ENCODE data around the gene ELMOD3.
"Not testable (repeated sequence)": the region's sequence is repeated elsewhere in the genome, so short reads cannot be mapped to it uniquely, and the experiment has no call there.

The ELMOD3 gene

GRCh38 chr2:85340034-85340892 lies 14.3 kb upstream of the ELMOD3 start:
- H3K27me3 ChIP-seq (ENCODE audit: insufficient read depth, low read length), result no peaks in the 10 kb centered on the region
- H3K4me1 ChIP-seq (ENCODE audit: insufficient read depth, low read length), result peaks cover 11% of the 10 kb centered on the region
- H3K36me3 ChIP-seq (ENCODE audit: insufficient read depth, low read length), result peaks cover 6% of the 10 kb centered on the region
- H3K4me3 ChIP-seq (ENCODE audit: low read length), result no peak overlapping the region
- no peaks in the 10 kb centered on the region for H3K9me3 ChIP-seq (ENCODE audit: low read length)
- H2AFZ ChIP-seq (ENCODE audit: low read depth, low read length), result no peak overlapping the region

GRCh38 chr2:85341269-85342029 lies 13.1 kb upstream of the ELMOD3 start:
- no peaks in the 10 kb centered on the region for H3K27me3 ChIP-seq (ENCODE audit: insufficient read depth, low read length)

GRCh38 chr2:85342156-85342555 lies 12.4 kb upstream of the ELMOD3 start:
- H3K27me3 ChIP-seq (ENCODE audit: insufficient read depth, low read length), result no peaks in the 10 kb centered on the region
- no peak overlapping the region for H2AFZ ChIP-seq (ENCODE audit: low read depth, low read length)

More at GRCh38 chr2:85341269-85342029, 13.1 kb upstream of the ELMOD3 start:
- H2AFZ ChIP-seq (ENCODE audit: low read depth, low read length), result no peak overlapping the region
- no peaks in the 10 kb centered on the region for H3K9me3 ChIP-seq (ENCODE audit: low read length)
- H3K36me3 ChIP-seq (ENCODE audit: insufficient read depth, low read length), result peaks cover 16% of the 10 kb centered on the region
- no peak overlapping the region for H3K4me3 ChIP-seq (ENCODE audit: low read length)
- peaks cover 11% of the 10 kb centered on the region for H3K4me1 ChIP-seq (ENCODE audit: insufficient read depth, low read length)

GRCh38 chr2:85343207-85343895 lies 11.2 kb upstream of the ELMOD3 start:
- H3K36me3 ChIP-seq (ENCODE audit: insufficient read depth, low read length), result peaks cover 16% of the 10 kb centered on the region
- not testable (repeated sequence) for H3K27me3 ChIP-seq (ENCODE audit: insufficient read depth, low read length); H3K4me1 ChIP-seq (ENCODE audit: insufficient read depth, low read length); H2AFZ ChIP-seq (ENCODE audit: low read depth, low read length); H3K4me3 ChIP-seq (ENCODE audit: low read length); H3K9me3 ChIP-seq (ENCODE audit: low read length)

More at GRCh38 chr2:85342156-85342555, 12.4 kb upstream of the ELMOD3 start:
- H3K4me3 ChIP-seq (ENCODE audit: low read length), result no peak overlapping the region
- peaks cover 16% of the 10 kb centered on the region for H3K36me3 ChIP-seq (ENCODE audit: insufficient read depth, low read length)
- H3K9me3 ChIP-seq (ENCODE audit: low read length), result no peaks in the 10 kb centered on the region
- H3K4me1 ChIP-seq (ENCODE audit: insufficient read depth, low read length), result peaks cover 11% of the 10 kb centered on the region

- no peaks in the 10 kb centered on the region for H3K4me1 ChIP-seq (ENCODE audit: insufficient read depth, low read length)
- no peaks in the 10 kb centered on the region for H3K27me3 ChIP-seq (ENCODE audit: insufficient read depth, low read length)
- H3K9me3 ChIP-seq (ENCODE audit: low read length), result no peaks in the 10 kb centered on the region
- H2AFZ ChIP-seq (ENCODE audit: low read depth, low read length), result no peak overlapping the region
- H3K36me3 ChIP-seq (ENCODE audit: insufficient read depth, low read length), result peaks cover 21% of the 10 kb centered on the region
- no peak overlapping the region for H3K4me3 ChIP-seq (ENCODE audit: low read length)
These were observed 10.1 kb upstream of the ELMOD3 start for GRCh38 chr2:85344356-85344954.

- Histone ChIP-seq H2AFZ (ENCODE audit: low read depth, low read length) (no peak overlapping the region), H3K36me3 (ENCODE audit: insufficient read depth, low read length) (peaks cover 32% of the 10 kb centered on the region), H3K27me3 (ENCODE audit: insufficient read depth, low read length) (no peaks in the 10 kb centered on the region), H3K4me1 (ENCODE audit: insufficient read depth, low read length) (no peaks in the 10 kb centered on the region), H3K9me3 (ENCODE audit: low read length) (no peaks in the 10 kb centered on the region), H3K4me3 (ENCODE audit: low read length) (no peak overlapping the region)
These were observed 7.0 kb upstream of the ELMOD3 start for GRCh38 chr2:85347599-85347998.

GRCh38 chr2:85353876-85354285 lies 688 bp upstream of the ELMOD3 start:
- Histone ChIP-seq H2AFZ (ENCODE audit: low read depth, low read length) (peak overlapping the region; percentile 47), H3K4me3 (ENCODE audit: low read length) (peak overlapping the region; percentile 78), H3K36me3 (ENCODE audit: insufficient read depth, low read length) (peaks cover 20% of the 10 kb centered on the region), H3K4me1 (ENCODE audit: insufficient read depth, low read length) (peaks cover 14% of the 10 kb centered on the region), H3K27me3 (ENCODE audit: insufficient read depth, low read length) (no peaks in the 10 kb centered on the region), H3K9me3 (ENCODE audit: low read length) (no peaks in the 10 kb centered on the region)

- H2AFZ ChIP-seq (ENCODE audit: low read depth, low read length), result peak overlapping the region; percentile 95
- no peaks in the 10 kb centered on the region for H3K27me3 ChIP-seq (ENCODE audit: insufficient read depth, low read length)
- H3K4me1 ChIP-seq (ENCODE audit: insufficient read depth, low read length), result peaks cover 14% of the 10 kb centered on the region
- peaks cover 10% of the 10 kb centered on the region for H3K36me3 ChIP-seq (ENCODE audit: insufficient read depth, low read length)
- no peaks in the 10 kb centered on the region for H3K9me3 ChIP-seq (ENCODE audit: low read length)
- H3K4me3 ChIP-seq (ENCODE audit: low read length), result peak overlapping the region; percentile 78
These were observed 473 bp downstream of the ELMOD3 start for GRCh38 chr2:85355073-85355410.

GRCh38 chr2:85355521-85355920 lies 952 bp downstream of the ELMOD3 start:
- peak overlapping the region; percentile 78 for H3K4me3 ChIP-seq (ENCODE audit: low read length)
- H3K27me3 ChIP-seq (ENCODE audit: insufficient read depth, low read length), result no peaks in the 10 kb centered on the region
- peaks cover 14% of the 10 kb centered on the region for H3K4me1 ChIP-seq (ENCODE audit: insufficient read depth, low read length)
- peak overlapping the region; percentile 95 for H2AFZ ChIP-seq (ENCODE audit: low read depth, low read length)
- no peaks in the 10 kb centered on the region for H3K9me3 ChIP-seq (ENCODE audit: low read length)
- H3K36me3 ChIP-seq (ENCODE audit: insufficient read depth, low read length), result peaks cover 6% of the 10 kb centered on the region

GRCh38 chr2:85356186-85356585 lies 1.6 kb downstream of the ELMOD3 start:
- H2AFZ ChIP-seq (ENCODE audit: low read depth, low read length), result no peak overlapping the region
- H3K9me3 ChIP-seq (ENCODE audit: low read length), result no peaks in the 10 kb centered on the region
- peaks cover 4% of the 10 kb centered on the region for H3K36me3 ChIP-seq (ENCODE audit: insufficient read depth, low read length)
- no peaks in the 10 kb centered on the region for H3K27me3 ChIP-seq (ENCODE audit: insufficient read depth, low read length)
- peaks cover 14% of the 10 kb centered on the region for H3K4me1 ChIP-seq (ENCODE audit: insufficient read depth, low read length)
- H3K4me3 ChIP-seq (ENCODE audit: low read length), result no peak overlapping the region

- no peak overlapping the region for H3K4me3 ChIP-seq (ENCODE audit: low read length)
- H3K4me1 ChIP-seq (ENCODE audit: insufficient read depth, low read length), result peaks cover 14% of the 10 kb centered on the region
- H3K36me3 ChIP-seq (ENCODE audit: insufficient read depth, low read length), result peaks cover 7% of the 10 kb centered on the region
These were observed 3.2 kb downstream of the ELMOD3 start for GRCh38 chr2:85357736-85358135.

GRCh38 chr2:85362653-85363387 lies 8.3 kb downstream of the ELMOD3 start:
- not testable (repeated sequence) for H2AFZ ChIP-seq (ENCODE audit: low read depth, low read length); H3K4me1 ChIP-seq (ENCODE audit: insufficient read depth, low read length); H3K27me3 ChIP-seq (ENCODE audit: insufficient read depth, low read length); H3K4me3 ChIP-seq (ENCODE audit: low read length); H3K9me3 ChIP-seq (ENCODE audit: low read length)
- H3K36me3 ChIP-seq (ENCODE audit: insufficient read depth, low read length), result peaks cover 12% of the 10 kb centered on the region

More at GRCh38 chr2:85357736-85358135, 3.2 kb downstream of the ELMOD3 start:
- Histone ChIP-seq H2AFZ (ENCODE audit: low read depth, low read length) (no peak overlapping the region), H3K27me3 (ENCODE audit: insufficient read depth, low read length) (no peaks in the 10 kb centered on the region), H3K9me3 (ENCODE audit: low read length) (no peaks in the 10 kb centered on the region)
